Measurements from ENCODE around the gene LIPC. TPM values are rescaled to one million over a fixed set of nuclear protein-coding genes. Genes with fewer than 3 reads are reported as not detected.

LIPC gene
- polyA plus RNA-seq, 1 donor (not counting 4 experiments of a cell fraction or from before 2014, with no cell fraction given) = not detected

DNA sequence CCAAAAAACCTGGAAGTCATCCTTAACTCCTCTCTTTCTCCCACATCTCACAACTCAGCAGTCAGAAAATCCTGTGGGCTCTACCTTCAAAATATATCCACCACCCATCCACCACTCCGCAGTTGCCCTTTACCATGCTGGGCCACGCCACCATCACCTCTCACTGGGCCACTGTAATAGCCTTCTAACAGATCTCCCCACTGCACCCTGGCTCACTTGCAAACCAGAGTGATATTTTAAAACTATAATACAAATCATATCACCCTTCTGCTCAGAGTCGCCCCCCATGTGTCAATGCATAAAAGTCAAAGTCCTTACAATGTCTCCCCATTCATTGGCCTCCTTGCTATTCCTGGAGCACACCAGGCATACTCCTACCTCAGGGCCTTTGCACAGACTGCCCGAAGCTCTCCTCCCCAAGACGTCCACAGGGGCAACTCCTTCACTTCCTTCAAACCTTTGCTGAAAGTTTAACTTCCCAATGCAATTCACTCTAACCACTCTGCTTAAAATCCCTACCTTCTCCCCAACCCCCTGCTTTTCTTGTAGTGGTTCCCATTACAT is 1.5 kb upstream of the LIPC start:
- Histone ChIP-seq H3K9me1 (ENCODE audit: control insufficient read depth, extremely low read depth, insufficient read depth, low read length) (no peaks in the 10 kb centered on the region), H3K27ac (ENCODE audit: control insufficient read depth, insufficient read depth, low read length) (no peak overlapping the region), H3K79me2 (ENCODE audit: control insufficient read depth, insufficient read depth, low read length) (no peaks in the 10 kb centered on the region), H4K20me1 (ENCODE audit: control insufficient read depth, extremely low read depth, insufficient read depth, low read length) (no peaks in the 10 kb centered on the region), H3K4me2 (ENCODE audit: control insufficient read depth, extremely low read depth, insufficient read depth, low read depth, low read length) (no peak overlapping the region), H3K4me1 (ENCODE audit: control insufficient read depth, extremely low read depth, insufficient read depth, low read length) (peaks cover 3% of the 10 kb centered on the region), H3K9me3 (ENCODE audit: control insufficient read depth, low read depth, low read length) (no peaks in the 10 kb centered on the region), H3K9ac (ENCODE audit: control insufficient read depth, extremely low read depth, insufficient read depth, low read length) (no peak overlapping the region), H3K36me3 (ENCODE audit: control insufficient read depth in 2 of 2, extremely low read depth in 1 of 2, insufficient read depth in 2 of 2, low read length in 2 of 2) (no peaks in the 10 kb centered on the region), H3K4me3 (ENCODE audit: control insufficient read depth in 2 of 3, extremely low read depth in 1 of 3, insufficient read depth in 2 of 3, low read depth in 1 of 3, low read length in 3 of 3) (no peak overlapping the region), H2AFZ (ENCODE audit: control insufficient read depth, low read length) (no peak overlapping the region), H3K27me3 (ENCODE audit: control insufficient read depth, extremely low read depth, insufficient read depth, low read length) (no peaks in the 10 kb centered on the region)
- FAIRE-seq (no peak), DNase-seq (ENCODE audit: low read depth, low spot score) (no peak)
- dilution Hi-C loops (cut with MboI; ENCODE audit: extremely low pct_ligation_motif_present, low sequenced_read_pairs) = no loop called here
- TF ChIP-seq EZH2 (IDR thresholded peaks at IDR 0.05; ENCODE audit: low read length) = no peak
- TF ChIP-seq, protein P1, sequence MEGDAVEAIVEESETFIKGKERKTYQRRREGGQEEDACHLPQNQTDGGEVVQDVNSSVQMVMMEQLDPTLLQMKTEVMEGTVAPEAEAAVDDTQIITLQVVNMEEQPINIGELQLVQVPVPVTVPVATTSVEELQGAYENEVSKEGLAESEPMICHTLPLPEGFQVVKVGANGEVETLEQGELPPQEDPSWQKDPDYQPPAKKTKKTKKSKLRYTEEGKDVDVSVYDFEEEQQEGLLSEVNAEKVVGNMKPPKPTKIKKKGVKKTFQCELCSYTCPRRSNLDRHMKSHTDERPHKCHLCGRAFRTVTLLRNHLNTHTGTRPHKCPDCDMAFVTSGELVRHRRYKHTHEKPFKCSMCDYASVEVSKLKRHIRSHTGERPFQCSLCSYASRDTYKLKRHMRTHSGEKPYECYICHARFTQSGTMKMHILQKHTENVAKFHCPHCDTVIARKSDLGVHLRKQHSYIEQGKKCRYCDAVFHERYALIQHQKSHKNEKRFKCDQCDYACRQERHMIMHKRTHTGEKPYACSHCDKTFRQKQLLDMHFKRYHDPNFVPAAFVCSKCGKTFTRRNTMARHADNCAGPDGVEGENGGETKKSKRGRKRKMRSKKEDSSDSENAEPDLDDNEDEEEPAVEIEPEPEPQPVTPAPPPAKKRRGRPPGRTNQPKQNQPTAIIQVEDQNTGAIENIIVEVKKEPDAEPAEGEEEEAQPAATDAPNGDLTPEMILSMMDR (optimal IDR thresholded peaks at IDR 0.05 in 1 of 3, IDR thresholded peaks at IDR 0.05 in 1 of 3, conservative IDR thresholded peaks at IDR 0.05 in 1 of 3; ENCODE audit: extremely low read depth in 1 of 3, insufficient read depth in 2 of 3, low read length in 3 of 3) = no peak

DNA sequence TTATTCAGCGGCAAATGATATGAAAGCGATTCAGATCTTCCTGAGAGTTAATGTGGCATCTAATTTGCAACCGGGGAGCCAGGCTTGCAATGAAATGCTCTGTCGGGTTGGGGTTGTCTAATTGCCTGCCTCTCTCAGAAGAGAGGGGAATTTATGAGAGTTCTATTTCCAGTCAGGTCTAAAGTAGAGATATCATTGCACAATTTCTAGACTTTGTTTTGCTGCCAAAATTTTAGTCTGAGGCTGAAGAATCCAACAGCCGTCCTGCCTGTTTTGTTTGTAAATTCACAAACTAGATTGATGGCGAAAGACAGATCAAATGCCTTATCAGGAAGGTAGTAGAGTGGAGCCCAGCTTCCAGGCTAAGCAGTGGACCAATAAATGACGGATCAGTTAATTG is 610 bp downstream of the LIPC start:
- Histone ChIP-seq H3K9me1 (ENCODE audit: control insufficient read depth, extremely low read depth, insufficient read depth, low read length) (no peaks in the 10 kb centered on the region), H4K20me1 (ENCODE audit: control insufficient read depth, extremely low read depth, insufficient read depth, low read length) (no peaks in the 10 kb centered on the region), H3K4me1 (ENCODE audit: control insufficient read depth, extremely low read depth, insufficient read depth, low read length) (peaks cover 3% of the 10 kb centered on the region), H3K79me2 (ENCODE audit: control insufficient read depth, insufficient read depth, low read length) (no peaks in the 10 kb centered on the region), H3K9ac (ENCODE audit: control insufficient read depth, extremely low read depth, insufficient read depth, low read length) (no peak overlapping the region), H3K4me3 (ENCODE audit: control insufficient read depth in 2 of 3, extremely low read depth in 1 of 3, insufficient read depth in 2 of 3, low read depth in 1 of 3, low read length in 3 of 3) (no peak overlapping the region), H3K27me3 (ENCODE audit: control insufficient read depth, extremely low read depth, insufficient read depth, low read length) (no peaks in the 10 kb centered on the region), H3K36me3 (ENCODE audit: control insufficient read depth in 2 of 2, extremely low read depth in 1 of 2, insufficient read depth in 2 of 2, low read length in 2 of 2) (no peaks in the 10 kb centered on the region), H2AFZ (ENCODE audit: control insufficient read depth, low read length) (peak overlapping the region; percentile 16), H3K4me2 (ENCODE audit: control insufficient read depth, extremely low read depth, insufficient read depth, low read depth, low read length) (peak overlapping the region; percentile 7), H3K27ac (ENCODE audit: control insufficient read depth, insufficient read depth, low read length) (no peak overlapping the region), H3K9me3 (ENCODE audit: control insufficient read depth, low read depth, low read length) (no peaks in the 10 kb centered on the region)
- dilution Hi-C loops (cut with MboI; ENCODE audit: extremely low pct_ligation_motif_present, low sequenced_read_pairs) = no loop called here
- TF ChIP-seq, protein P1 (optimal IDR thresholded peaks at IDR 0.05 in 1 of 3, IDR thresholded peaks at IDR 0.05 in 1 of 3, conservative IDR thresholded peaks at IDR 0.05 in 1 of 3; ENCODE audit: extremely low read depth in 1 of 3, insufficient read depth in 2 of 3, low read length in 3 of 3) = no peak
- no peak for TF ChIP-seq EZH2 (IDR thresholded peaks at IDR 0.05; ENCODE audit: low read length)
- FAIRE-seq (no peak), DNase-seq (ENCODE audit: low read depth, low spot score) (no peak)
